ENCODE measurements around the gene PROB1. TPM values are rescaled to one million over a fixed set of nuclear protein-coding genes. Genes with fewer than 3 reads are reported as not detected.

The PROB1 gene
- total and polyA plus RNA-seq, 2 of the 13 experiments (the other 11 are each of a cell fraction or from before 2014, with no cell fraction given): 0.69 to 1.1 TPM

- TF ChIP-seq ZNF205 (CRISPR knock-in tag; IDR thresholded peaks at IDR 0.05) (0 out of 2 replicates have a peak, but pooled peaks have one; percentile 23), ISL2 (CRISPR knock-in tag; IDR thresholded peaks at IDR 0.05) (peak; percentile 52; the same call in 1 of the 2 replicates), ZNF276 (CRISPR knock-in tag; IDR thresholded peaks at IDR 0.05; ENCODE audit: low read depth) (peak; percentile 39; the same call in 1 of the 2 replicates), HMGXB3 (CRISPR knock-in tag; IDR thresholded peaks at IDR 0.05; ENCODE audit: borderline replicate concordance) (no peak), MXI1 (IDR thresholded peaks at IDR 0.05; ENCODE audit: borderline replicate concordance, low read depth, low read length) (peak; percentile 99), DNMT3B (CRISPR knock-in tag; conservative IDR thresholded peaks at IDR 0.05) (no peak), MZF1 (CRISPR knock-in tag; IDR thresholded peaks at IDR 0.05; ENCODE audit: borderline replicate concordance) (no peak), YEATS4 (CRISPR knock-in tag; IDR thresholded peaks at IDR 0.05; ENCODE audit: borderline replicate concordance) (peak; percentile 87), IRF2 (CRISPR knock-in tag; IDR thresholded peaks at IDR 0.05) (peak; percentile 80), EED (CRISPR knock-in tag; IDR thresholded peaks at IDR 0.05) (no peak), ZNF691 (CRISPR knock-in tag; IDR thresholded peaks at IDR 0.05; ENCODE audit: borderline replicate concordance, low read depth) (peak; percentile 85), RELA (CRISPR knock-in tag; IDR thresholded peaks at IDR 0.05) (no peak), RORA (CRISPR knock-in tag; IDR thresholded peaks at IDR 0.05) (0 out of 2 replicates have a peak, but pooled peaks have one; percentile 36), ZNF10 (CRISPR knock-in tag; IDR thresholded peaks at IDR 0.05; ENCODE audit: borderline replicate concordance, low read depth) (no peak), ZNF180 (CRISPR knock-in tag; IDR thresholded peaks at IDR 0.05; ENCODE audit: borderline replicate concordance, low read depth) (no peak), RAD21 (CRISPR knock-in tag; IDR thresholded peaks at IDR 0.05) (peak; percentile 65), ZNF317 (CRISPR knock-in tag; IDR thresholded peaks at IDR 0.05) (peak; percentile 84), LBX2 (CRISPR knock-in tag; IDR thresholded peaks at IDR 0.05; ENCODE audit: borderline replicate concordance) (peak; percentile 66; the same call in 1 of the 2 replicates), SALL2 (CRISPR knock-in tag; IDR thresholded peaks at IDR 0.05) (no peak), THAP7 (CRISPR knock-in tag; IDR thresholded peaks at IDR 0.05) (no peak; the same call in 1 of the 2 replicates), KMT2B (CRISPR knock-in tag; IDR thresholded peaks at IDR 0.05) (peak; percentile 85), AGO2 (optimal IDR thresholded peaks at IDR 0.05; ENCODE audit: low read depth, low read length) (peak; percentile 90)
Observed at GRCh38 chr5:139341689-139342422, 53.0 kb downstream of the PROB1 start, which contains the start of gene PAIP2 (continued).
